DMS114 treated with DMSO at 0.1 percent for 48 hours (cell line): ENCODE results near the gene HCRTR1.

Experiments used
- DNase-seq: peaks from one replicate; lab custom pipeline; 2025; ENCODE audit not compliant: unreplicated experiment; lab: John Stamatoyannopoulos, UW

Gene HCRTR1

GRCh38 chr1:31617218-31617915 is at the start of gene HCRTR1:
TSS of gene HCRTR1 (plus strand) at chr1:31617689. CDS start at chr1:31619193, 1,504 bp downstream.
- no peak for DNase-seq

DNA sequence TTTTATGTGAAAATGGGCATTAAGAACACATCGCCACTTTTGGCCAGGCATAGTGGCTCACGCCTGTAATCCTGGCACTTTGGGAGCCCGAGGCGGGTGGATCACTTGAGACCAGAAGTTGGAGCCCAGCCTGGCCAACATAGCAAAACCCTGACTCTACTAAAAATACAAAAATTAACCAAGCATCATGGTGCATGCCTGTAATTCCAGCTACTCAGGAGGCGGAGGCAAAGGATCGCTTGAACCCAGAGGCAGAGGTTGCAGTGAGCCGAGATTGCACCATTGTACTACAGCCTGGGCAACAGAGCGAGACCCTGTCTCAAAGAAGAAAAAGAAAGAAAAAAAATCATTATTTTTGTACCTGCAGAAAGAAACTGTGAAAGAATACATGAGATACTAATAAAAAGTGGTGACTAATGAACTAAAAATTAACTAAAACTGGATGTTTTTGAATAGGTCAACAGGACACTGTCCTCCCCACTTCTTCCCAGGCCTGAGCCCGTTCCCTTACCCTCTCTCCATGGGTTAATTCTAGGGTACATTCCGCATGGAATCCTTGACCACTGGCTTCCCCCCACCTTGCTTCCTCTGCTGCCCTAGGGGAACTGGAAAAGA is 49.4 kb upstream of the HCRTR1 start:
- DNase-seq, result no peak

DNA sequence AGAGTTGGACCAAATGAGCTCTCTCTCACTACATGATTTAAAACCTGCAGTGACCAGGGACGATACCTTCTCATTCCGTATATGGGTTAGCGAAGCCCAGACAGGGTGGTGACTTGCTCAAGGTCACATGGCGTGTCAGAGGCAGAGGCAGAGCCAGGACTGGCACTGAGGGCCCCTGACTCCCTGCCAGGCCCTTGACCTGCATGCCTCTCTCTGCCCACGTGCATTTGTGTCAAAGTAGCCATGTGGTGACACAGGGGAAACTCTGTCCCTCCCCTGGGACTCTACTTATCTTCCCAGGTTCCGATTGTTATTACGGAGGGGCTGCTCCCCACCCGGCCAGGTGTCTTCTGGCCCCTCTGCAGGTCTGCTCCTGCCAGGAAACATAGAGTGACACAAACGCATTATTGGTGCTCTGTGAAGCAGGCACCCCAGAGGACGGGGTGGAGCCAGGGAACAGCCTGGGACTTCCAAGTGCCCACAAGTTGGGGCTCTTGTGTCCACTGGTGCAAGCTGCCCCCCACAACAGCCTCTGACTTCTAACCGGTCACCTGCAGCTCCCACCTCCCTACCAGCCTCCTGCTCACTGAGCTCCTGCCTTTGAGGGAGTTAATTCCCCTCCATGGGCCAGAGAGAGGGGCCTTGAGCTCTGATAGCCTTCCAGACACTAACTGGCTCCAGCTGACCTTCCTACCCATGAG is 48.4 kb upstream of the HCRTR1 start:
- DNase-seq, result no peak

- DNase-seq, result no peak
These were observed 47.8 kb upstream of the HCRTR1 start for GRCh38 chr1:31569596-31570173.

GRCh38 chr1:31570228-31570627 is 47.3 kb upstream of the HCRTR1 start:
- no peak for DNase-seq

DNA sequence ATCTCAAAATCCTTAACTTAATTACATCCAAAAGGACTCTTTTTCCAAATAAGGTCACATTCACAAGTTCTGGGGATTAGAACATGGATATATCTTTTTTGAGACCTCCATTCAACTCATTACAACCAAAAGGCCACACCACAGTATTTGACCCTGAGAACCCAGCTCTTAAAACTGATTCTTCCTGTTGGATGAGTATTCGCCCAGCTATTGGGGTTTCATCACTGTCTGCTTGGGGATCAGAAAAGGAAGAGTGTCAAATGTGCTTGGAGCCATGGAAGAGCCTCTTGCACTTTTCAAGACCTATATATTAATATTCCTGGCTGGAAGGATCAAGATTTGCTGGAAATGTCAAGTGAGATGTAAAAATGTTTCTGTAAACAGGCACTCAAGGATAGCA is 46.6 kb upstream of the HCRTR1 start:
- no peak for DNase-seq

- DNase-seq, result no peak
These were observed 45.9 kb upstream of the HCRTR1 start for GRCh38 chr1:31571340-31572295.

GRCh38 chr1:31572323-31573104 is 45.0 kb upstream of the HCRTR1 start:
- no peak for DNase-seq

GRCh38 chr1:31573261-31573660 is 44.2 kb upstream of the HCRTR1 start:
- DNase-seq, result no peak

DNA sequence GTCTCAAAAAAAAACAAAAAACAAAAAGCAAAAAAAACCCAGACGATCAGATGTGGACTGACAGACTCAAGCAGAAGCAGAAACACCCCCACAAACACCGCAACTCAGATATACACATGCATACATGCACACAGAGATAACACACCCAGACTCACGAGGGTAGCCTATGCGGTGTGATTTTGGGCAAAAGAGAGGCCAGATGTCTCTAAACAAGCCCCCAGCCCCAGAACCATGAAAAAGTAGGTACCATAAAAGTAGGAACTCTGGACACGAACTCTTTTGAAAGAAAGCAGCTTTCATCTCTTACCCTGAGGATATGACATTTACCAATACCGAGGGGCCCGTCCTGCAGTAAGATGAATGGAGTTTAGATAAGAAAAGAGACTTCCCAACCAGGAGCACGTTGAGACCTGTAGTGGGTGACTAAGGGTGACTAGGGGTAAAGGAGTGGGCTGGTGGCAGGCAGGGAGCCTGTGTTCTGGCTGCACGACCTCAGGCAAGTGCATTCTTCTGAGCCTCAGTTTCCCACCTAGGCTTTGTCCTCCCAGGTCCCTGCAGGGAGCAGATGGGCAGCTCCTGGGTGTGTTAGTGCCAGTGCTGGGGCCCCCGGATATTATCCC is 42.6 kb upstream of the HCRTR1 start:
- no peak for DNase-seq

- DNase-seq, result no peak
These were observed 41.9 kb upstream of the HCRTR1 start for GRCh38 chr1:31575369-31576140.

DNA sequence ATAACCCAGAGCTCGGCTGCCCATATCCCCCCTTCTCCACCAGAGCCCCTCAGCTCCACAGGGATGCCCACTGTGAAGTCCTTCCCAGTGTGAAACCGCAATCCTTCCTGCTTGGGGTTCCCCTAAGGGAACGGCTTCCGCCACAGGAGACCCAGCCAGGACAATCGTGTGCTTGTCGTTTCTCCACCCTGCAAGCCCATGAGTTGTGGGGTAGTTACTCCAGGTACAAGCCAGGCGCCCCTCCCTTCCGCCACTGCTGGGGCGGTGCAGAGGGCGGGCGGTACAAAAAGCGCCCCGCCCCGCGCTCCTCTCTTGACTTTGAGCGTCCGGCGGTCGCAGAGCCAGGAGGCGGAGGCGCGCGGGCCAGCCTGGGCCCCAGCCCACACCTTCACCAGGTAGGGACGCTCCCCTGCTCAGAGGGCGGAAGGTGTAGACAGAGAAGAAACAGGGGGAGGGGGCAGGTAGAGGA is 41.3 kb upstream of the HCRTR1 start, which contains the start of gene TINAGL1:
TINAGL1 (plus strand) TSS at position 315 of the 469 bp plus-strand sequence. CDS start 634 bp downstream, outside the sequence.
- DNase-seq, result no peak

DNA sequence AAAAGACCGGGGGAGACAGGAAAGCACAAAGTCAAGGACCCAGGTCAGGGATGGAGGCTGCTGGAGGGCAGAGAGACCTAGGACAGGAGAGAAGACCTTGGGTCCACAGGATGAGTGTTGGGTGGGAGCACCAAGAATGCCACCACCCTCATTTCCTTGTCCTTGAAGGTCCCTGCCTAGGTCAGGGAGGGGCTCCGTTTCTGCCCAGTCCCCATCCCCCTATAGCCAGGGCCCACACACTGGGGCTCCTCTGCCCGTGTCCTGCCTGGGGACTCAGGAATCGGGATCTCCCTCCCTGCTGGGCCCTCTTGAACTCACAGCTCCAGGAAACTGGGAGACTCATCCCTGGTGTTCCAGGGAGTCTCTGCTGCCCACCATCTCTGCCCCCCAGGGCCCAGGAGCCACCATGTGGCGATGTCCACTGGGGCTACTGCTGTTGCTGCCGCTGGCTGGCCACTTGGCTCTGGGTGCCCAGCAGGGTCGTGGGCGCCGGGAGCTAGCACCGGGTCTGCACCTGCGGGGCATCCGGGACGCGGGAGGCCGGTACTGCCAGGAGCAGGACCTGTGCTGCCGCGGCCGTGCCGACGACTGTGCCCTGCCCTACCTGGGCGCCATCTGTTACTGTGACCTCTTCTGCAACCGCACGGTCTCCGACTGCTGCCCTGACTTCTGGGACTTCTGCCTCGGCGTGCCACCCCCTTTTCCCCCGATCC is 40.6 kb upstream of the HCRTR1 start:
- DNase-seq, result no peak

DNA sequence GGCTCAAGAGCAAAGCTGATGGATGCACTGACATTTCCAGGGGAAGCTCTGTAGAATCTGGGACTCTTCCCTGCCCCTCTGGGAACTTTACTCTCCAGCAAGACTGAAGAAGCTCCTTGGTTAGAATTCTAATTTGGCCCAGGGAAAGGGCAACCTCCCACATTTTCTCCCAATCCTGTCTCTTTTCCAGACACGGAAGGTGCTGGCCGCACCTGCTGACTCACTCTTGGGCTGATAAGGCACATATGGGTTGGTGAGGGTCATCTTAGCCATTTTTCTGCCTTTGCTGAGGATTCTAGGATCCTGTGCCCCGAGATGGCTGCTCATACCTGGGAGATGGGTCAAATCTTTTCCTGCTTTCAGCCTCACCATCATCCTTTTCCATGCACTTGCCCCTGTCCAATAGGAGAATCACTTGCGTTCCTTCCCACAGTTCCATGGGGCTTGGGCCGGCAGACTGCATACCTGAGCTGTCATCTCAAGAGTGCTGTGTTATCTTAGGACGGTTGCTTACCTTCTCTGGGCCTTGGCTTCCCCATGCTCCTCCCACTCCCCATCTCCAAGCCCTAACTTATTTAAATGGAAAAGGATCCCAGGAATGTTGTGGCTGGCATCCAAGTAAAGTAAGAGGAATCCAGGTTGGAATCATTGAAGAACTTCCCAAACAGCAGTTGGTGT is 39.8 kb upstream of the HCRTR1 start:
- no peak for DNase-seq

DNA sequence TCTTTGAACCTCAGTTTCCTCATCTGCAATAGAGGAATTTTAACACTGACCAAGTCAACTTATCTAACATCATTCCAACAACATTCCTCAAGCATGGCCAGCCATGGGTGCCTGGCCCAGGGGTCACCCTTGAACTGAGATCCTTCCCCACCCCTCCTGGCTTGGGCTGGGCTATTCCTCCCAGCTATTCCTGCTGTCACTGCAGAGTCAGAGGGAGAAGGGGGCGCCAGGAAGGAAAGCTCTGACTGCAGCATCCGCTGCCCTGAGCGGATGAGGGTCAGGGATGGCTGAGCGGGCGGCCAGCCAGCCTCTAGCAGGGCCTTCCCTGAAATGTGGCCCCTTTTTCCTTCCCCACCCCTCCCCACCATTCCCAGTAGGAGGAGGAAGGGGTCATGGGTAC is 38.1 kb upstream of the HCRTR1 start:
- no peak for DNase-seq

DNA sequence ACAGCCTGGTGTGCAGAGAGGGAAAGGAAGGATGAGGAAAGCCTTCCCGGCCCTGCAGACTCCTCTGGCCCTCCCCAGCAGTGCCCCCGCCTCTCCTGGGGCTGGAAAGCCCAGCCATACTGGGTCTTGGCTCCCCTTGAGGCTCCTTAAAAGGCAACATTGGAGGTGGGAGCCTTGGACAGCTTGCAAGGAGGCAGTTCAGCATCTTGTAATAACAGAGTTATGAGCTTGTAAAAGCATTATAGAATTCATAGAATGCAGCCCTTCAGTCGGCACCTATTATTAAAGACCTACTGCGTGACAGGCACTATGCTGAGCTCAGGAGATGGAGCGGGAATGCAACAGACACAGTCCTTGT is 37.0 kb upstream of the HCRTR1 start:
- no peak for DNase-seq

GRCh38 chr1:31580891-31581603 is 36.4 kb upstream of the HCRTR1 start:
- DNase-seq, result no peak
